ENCODE measurements around the gene CD2.

The CD2 gene

DNA sequence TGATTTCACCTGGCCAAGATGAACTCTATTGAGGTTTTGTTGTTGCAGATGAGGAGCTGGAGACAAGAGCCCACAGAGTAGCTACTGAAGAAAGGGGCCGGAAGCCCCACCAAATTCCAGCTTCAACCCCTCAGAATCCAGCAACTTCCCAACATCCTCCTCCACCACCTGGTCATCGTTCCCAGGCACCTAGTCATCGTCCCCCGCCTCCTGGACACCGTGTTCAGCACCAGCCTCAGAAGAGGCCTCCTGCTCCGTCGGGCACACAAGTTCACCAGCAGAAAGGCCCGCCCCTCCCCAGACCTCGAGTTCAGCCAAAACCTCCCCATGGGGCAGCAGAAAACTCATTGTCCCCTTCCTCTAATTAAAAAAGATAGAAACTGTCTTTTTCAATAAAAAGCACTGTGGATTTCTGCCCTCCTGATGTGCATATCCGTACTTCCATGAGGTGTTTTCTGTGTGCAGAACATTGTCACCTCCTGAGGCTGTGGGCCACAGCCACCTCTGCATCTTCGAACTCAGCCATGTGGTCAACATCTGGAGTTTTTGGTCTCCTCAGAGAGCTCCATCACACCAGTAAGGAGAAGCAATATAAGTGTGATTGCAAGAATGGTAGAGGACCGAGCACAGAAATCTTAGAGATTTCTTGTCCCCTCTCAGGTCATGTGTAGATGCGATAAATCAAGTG, 14.3 kb downstream of the CD2 start:
- Histone ChIP-seq H3K36me3 (ENCODE audit: control insufficient read depth in 2 of 2, insufficient read depth in 2 of 2, low read length in 2 of 2) (no peaks in the 10 kb centered on the region), H3K9me3 (ENCODE audit: control insufficient read depth in 2 of 2, low read length in 2 of 2) (no peaks in the 10 kb centered on the region), H3K27ac (ENCODE audit: low read length) (no peak overlapping the region), H3K4me1 (ENCODE audit: control insufficient read depth, insufficient read depth, low read length) (no peaks in the 10 kb centered on the region), H3K9ac (ENCODE audit: low read length in 2 of 2) (no peak overlapping the region), H3K27me3 (ENCODE audit: control insufficient read depth in 1 of 2, insufficient read depth in 2 of 2, low read length in 2 of 2) (no peaks in the 10 kb centered on the region), H3K4me3 (ENCODE audit: low read length in 2 of 2) (no peak overlapping the region)

DNA sequence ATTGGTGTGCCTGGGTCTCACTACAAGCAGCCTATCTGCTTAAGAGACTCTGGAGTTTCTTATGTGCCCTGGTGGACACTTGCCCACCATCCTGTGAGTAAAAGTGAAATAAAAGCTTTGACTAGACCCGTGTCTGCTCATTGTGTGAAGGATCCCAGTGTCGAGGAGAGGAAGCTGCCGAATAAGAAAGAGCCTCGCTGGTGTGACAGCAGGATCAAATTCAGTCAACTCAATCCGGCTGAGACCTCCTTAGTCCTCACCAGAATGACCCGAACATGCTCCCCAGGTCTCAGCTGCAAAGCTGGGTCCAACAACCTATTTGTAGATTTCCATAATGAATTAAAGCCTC, 14.8 kb downstream of the CD2 start:
- Histone ChIP-seq H3K4me1 (ENCODE audit: control insufficient read depth, insufficient read depth, low read length) (no peaks in the 10 kb centered on the region), H3K27ac (ENCODE audit: low read length) (no peak overlapping the region), H3K27me3 (ENCODE audit: control insufficient read depth in 1 of 2, insufficient read depth in 2 of 2, low read length in 2 of 2) (no peaks in the 10 kb centered on the region), H3K9me3 (ENCODE audit: control insufficient read depth in 2 of 2, low read length in 2 of 2) (no peaks in the 10 kb centered on the region), H3K4me3 (ENCODE audit: low read length in 2 of 2) (no peak overlapping the region), H3K9ac (ENCODE audit: low read length in 2 of 2) (no peak overlapping the region), H3K36me3 (ENCODE audit: control insufficient read depth in 2 of 2, insufficient read depth in 2 of 2, low read length in 2 of 2) (no peaks in the 10 kb centered on the region)

DNA sequence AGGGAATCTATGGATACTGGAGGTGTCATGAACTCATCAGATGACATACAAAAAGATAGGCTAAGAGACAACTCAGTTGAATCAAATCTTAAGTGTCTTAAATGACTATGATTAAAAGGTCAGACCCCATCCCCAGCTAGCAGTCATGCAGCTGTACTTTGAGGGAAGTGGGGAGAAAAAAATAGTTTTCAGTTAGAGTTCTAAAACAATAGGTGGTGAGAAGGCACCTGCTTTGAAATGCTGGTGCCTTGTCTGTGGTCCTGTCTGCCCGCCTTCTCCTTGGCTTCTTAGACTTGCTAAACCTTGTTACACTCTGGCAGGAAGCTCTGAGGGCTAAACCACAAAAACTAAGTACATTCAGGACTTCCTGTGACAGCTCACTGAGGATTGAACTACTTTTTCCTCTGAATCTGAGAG, 15.3 kb downstream of the CD2 start:
- no peak overlapping the region for H3K4me3 ChIP-seq (ENCODE audit: low read length in 2 of 2)
- H3K9ac ChIP-seq (ENCODE audit: low read length in 2 of 2): no peak overlapping the region
- no peaks in the 10 kb centered on the region for H3K4me1 ChIP-seq (ENCODE audit: control insufficient read depth, insufficient read depth, low read length)
- H3K27ac ChIP-seq (ENCODE audit: low read length): no peak overlapping the region
- no peaks in the 10 kb centered on the region for H3K36me3 ChIP-seq (ENCODE audit: control insufficient read depth in 2 of 2, insufficient read depth in 2 of 2, low read length in 2 of 2)
- no peaks in the 10 kb centered on the region for H3K27me3 ChIP-seq (ENCODE audit: control insufficient read depth in 1 of 2, insufficient read depth in 2 of 2, low read length in 2 of 2)
- no peaks in the 10 kb centered on the region for H3K9me3 ChIP-seq (ENCODE audit: control insufficient read depth in 2 of 2, low read length in 2 of 2)

DNA sequence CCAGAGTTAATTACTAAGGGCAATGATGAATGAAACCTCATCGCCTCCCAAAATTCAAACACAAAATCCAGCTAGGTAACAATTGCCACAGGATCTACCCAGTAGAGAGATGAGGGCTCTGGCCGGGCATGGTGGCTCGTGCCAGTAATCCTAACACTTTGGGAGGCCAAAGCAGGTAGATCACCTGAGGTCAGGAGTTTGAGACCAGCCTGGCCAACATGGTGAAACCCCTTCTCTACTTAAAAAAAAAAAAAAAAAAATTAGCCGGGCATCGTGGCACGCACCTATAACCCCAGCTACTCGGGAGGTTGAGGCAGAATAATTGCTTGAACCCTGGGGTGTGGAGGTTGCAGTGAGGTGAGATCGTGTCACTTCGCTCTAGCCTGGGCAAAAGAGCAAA, 15.8 kb downstream of the CD2 start:
- Histone ChIP-seq H3K36me3 (ENCODE audit: control insufficient read depth in 2 of 2, insufficient read depth in 2 of 2, low read length in 2 of 2) (no peaks in the 10 kb centered on the region), H3K27me3 (ENCODE audit: control insufficient read depth in 1 of 2, insufficient read depth in 2 of 2, low read length in 2 of 2) (no peaks in the 10 kb centered on the region), H3K4me1 (ENCODE audit: control insufficient read depth, insufficient read depth, low read length) (no peaks in the 10 kb centered on the region), H3K9me3 (ENCODE audit: control insufficient read depth in 2 of 2, low read length in 2 of 2) (no peaks in the 10 kb centered on the region), H3K4me3 (ENCODE audit: low read length in 2 of 2) (no peak overlapping the region), H3K27ac (ENCODE audit: low read length) (no peak overlapping the region), H3K9ac (ENCODE audit: low read length in 2 of 2) (no peak overlapping the region)

DNA sequence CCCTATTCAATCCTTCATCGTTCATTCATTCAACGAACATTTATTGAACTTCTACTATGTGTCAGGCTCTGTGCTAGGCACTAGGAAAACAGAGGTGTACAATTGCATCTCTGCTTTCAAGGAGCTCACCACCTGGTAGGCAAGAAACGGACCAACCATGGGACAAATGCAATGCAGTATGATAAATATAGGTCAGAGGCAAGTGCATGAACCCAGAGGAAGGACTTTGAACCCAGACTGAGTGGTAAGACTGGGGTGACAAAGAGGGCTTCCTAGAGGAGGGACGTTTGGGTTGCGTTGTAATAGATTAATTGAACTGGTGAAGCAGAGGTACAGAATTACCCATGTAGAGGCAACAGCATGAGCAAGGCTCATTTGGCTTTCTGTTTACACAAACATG, 16.4 kb downstream of the CD2 start:
- H3K4me1 ChIP-seq (ENCODE audit: control insufficient read depth, insufficient read depth, low read length): no peaks in the 10 kb centered on the region
- H3K27ac ChIP-seq (ENCODE audit: low read length): no peak overlapping the region
- no peaks in the 10 kb centered on the region for H3K36me3 ChIP-seq (ENCODE audit: control insufficient read depth in 2 of 2, insufficient read depth in 2 of 2, low read length in 2 of 2)
- H3K9ac ChIP-seq (ENCODE audit: low read length in 2 of 2): no peak overlapping the region
- H3K4me3 ChIP-seq (ENCODE audit: low read length in 2 of 2): no peak overlapping the region
- no peaks in the 10 kb centered on the region for H3K27me3 ChIP-seq (ENCODE audit: control insufficient read depth in 1 of 2, insufficient read depth in 2 of 2, low read length in 2 of 2)
- H3K9me3 ChIP-seq (ENCODE audit: control insufficient read depth in 2 of 2, low read length in 2 of 2): no peaks in the 10 kb centered on the region

DNA sequence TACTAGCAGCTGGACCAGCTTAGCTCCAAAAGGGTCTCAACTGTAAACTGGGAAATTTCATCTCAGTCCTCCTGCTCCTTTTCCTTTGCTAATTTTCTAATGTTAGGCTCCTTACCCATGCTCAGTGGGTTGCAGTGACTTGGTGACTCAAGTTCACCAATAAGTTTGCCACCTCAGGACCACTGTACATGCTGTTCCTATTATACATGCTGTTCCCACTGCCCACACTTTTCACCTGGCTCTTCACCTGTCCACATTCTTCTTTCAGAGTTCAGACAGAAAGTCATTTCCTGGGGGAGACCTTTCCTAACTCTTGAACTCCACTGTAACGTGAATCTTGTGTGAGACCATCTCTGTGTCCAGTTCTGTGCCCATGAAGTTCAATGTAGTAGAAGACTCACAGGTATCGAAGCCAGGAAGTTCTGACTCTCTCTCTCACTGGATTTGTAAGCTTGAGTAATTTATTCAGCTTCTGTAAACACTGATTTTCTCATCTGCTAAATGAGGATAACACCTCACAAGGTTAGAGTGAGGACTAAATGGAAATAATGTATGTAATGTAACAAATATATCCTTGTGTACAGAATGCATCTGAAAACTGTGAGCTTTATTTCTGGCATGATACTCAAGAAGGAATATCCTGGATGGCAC, 17.9 kb downstream of the CD2 start:
- Histone ChIP-seq H3K4me1 (ENCODE audit: control insufficient read depth, insufficient read depth, low read length) (no peaks in the 10 kb centered on the region), H3K27me3 (ENCODE audit: control insufficient read depth in 1 of 2, insufficient read depth in 2 of 2, low read length in 2 of 2) (no peaks in the 10 kb centered on the region), H3K27ac (ENCODE audit: low read length) (no peak overlapping the region), H3K9ac (ENCODE audit: low read length in 2 of 2) (no peak overlapping the region), H3K36me3 (ENCODE audit: control insufficient read depth in 2 of 2, insufficient read depth in 2 of 2, low read length in 2 of 2) (no peaks in the 10 kb centered on the region), H3K4me3 (ENCODE audit: low read length in 2 of 2) (no peak overlapping the region), H3K9me3 (ENCODE audit: control insufficient read depth in 2 of 2, low read length in 2 of 2) (no peaks in the 10 kb centered on the region)

DNA sequence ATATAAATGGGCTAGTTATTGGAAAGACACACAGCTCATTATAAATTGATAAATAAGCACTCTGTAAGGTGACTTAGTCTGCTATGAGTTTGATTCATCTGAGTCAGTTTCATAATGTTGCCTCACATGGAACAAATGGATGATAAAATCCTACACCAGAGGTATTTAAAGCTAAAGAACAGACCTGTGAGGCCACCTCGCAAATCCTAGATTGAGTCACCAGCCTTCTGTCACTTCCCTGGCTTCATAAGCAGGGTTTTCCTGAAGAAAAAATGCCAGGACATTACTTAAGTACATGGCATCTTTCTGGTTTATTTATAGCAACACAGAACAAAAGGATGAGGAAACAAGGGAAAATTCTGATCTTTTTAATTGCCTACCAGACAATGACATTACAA, 18.4 kb downstream of the CD2 start:
- Histone ChIP-seq H3K27ac (ENCODE audit: low read length) (no peak overlapping the region), H3K9me3 (ENCODE audit: control insufficient read depth in 2 of 2, low read length in 2 of 2) (no peaks in the 10 kb centered on the region), H3K9ac (ENCODE audit: low read length in 2 of 2) (no peak overlapping the region), H3K27me3 (ENCODE audit: control insufficient read depth in 1 of 2, insufficient read depth in 2 of 2, low read length in 2 of 2) (no peaks in the 10 kb centered on the region), H3K36me3 (ENCODE audit: control insufficient read depth in 2 of 2, insufficient read depth in 2 of 2, low read length in 2 of 2) (no peaks in the 10 kb centered on the region), H3K4me3 (ENCODE audit: low read length in 2 of 2) (no peak overlapping the region), H3K4me1 (ENCODE audit: control insufficient read depth, insufficient read depth, low read length) (no peaks in the 10 kb centered on the region)

DNA sequence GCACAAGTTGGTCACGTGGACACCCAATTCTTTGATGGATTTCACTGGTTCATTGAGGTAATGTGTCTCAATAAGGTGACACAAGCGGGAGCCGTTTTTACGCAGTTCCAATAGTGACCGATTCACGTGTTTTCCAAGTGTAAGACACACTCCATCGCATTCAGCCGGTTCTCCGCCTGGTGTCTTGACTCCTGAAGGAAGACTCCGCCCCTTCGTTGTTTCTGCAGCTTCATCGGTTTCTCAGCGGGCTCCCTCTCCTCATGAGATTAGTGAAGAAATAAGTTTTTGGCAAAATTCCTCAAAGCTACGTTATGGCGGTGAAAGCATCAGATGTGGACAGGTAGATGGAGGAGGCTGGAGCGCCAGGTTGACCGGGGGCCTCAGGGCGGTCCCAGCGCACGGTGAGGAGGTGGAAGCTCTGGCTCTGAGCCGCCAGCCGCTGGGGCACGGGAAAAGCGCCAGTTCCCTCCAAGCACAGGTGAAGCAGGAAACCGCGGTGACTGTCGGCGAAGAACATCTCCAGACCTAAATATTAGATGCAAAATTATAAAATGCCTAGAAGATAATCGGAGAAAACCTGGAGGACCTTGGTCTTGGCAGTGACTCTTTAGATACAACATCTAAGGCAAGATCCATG, 21.0 kb downstream of the CD2 start:
- Histone ChIP-seq H3K27me3 (ENCODE audit: control insufficient read depth in 1 of 2, insufficient read depth in 2 of 2, low read length in 2 of 2) (no peaks in the 10 kb centered on the region), H3K4me1 (ENCODE audit: control insufficient read depth, insufficient read depth, low read length) (no peaks in the 10 kb centered on the region), H3K27ac (ENCODE audit: low read length) (no peak overlapping the region), H3K9ac (ENCODE audit: low read length in 2 of 2) (no peak overlapping the region), H3K36me3 (ENCODE audit: control insufficient read depth in 2 of 2, insufficient read depth in 2 of 2, low read length in 2 of 2) (no peaks in the 10 kb centered on the region), H3K4me3 (ENCODE audit: low read length in 2 of 2) (no peak overlapping the region), H3K9me3 (ENCODE audit: control insufficient read depth in 2 of 2, low read length in 2 of 2) (no peaks in the 10 kb centered on the region)

DNA sequence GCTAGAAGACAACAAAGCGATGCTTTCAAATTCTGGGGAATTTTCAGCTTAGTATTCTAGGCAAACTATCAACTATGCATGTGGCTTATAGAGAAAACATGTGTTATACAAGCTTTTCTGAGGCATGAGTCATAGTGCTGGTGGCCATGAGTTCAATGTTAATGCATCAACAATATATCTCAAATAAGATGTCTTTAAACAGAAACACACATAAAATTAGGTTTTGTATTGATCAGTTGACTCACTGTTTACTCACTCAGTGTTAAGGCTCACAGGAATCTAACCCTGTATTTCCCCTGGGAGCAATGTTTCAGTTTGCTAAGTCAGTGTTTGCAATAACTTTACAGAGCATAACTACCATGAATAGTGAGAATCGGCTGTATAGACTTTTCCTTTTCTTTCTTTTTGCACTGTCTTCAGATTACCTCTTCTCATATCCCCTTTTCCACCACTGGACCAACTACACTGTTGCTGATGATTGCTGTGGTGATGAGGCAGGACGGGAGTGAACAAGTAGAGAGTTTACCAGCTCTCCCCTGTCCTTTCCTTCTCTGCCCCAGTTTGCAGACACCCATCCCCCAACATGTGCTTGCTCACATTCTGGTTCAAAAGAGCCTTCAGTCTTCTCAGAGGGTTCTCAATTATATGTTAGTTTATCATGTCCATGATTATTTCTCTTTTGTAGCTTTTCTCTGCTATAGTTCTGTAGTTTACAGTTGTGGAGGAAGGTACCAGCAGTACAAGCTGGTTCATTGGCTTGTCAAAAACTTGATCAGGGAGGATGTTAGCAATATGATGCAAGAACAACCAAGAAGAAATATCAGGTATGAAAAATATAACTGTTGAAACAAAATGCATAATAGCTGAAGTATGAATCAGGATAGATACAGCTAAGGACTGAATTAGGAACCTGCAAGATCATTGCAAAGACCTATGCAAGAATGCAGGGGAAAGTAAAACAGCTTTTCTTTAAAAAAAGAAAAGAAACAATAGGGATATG, 23.9 kb downstream of the CD2 start:
- Histone ChIP-seq H3K9ac (ENCODE audit: low read length in 2 of 2) (no peak overlapping the region), H3K4me3 (ENCODE audit: low read length in 2 of 2) (no peak overlapping the region), H3K27ac (ENCODE audit: low read length) (no peak overlapping the region), H3K27me3 (ENCODE audit: control insufficient read depth in 1 of 2, insufficient read depth in 2 of 2, low read length in 2 of 2) (no peaks in the 10 kb centered on the region), H3K9me3 (ENCODE audit: control insufficient read depth in 2 of 2, low read length in 2 of 2) (no peaks in the 10 kb centered on the region), H3K36me3 (ENCODE audit: control insufficient read depth in 2 of 2, insufficient read depth in 2 of 2, low read length in 2 of 2) (no peaks in the 10 kb centered on the region), H3K4me1 (ENCODE audit: control insufficient read depth, insufficient read depth, low read length) (no peaks in the 10 kb centered on the region)

DNA sequence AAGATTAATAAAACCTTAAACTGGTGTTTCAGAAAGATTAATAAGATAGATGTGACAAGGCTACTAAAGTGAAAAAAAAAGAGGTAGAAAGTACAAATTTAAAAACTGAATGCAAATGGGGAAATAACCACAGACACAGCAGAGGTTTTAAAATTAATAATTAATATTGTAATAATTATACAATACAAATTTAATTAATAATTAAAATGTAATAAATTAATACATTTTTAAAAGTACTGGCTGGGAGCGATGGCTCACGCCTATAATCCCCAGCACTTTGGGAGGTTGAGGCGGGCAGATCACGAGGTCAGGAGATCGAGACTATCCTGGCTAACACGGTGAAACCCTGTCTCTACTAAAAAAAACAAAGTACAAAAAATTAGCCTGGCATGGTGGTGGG, 26.8 kb downstream of the CD2 start:
- H3K36me3 ChIP-seq (ENCODE audit: control insufficient read depth in 2 of 2, insufficient read depth in 2 of 2, low read length in 2 of 2): no peaks in the 10 kb centered on the region
- peaks cover 0 to 3% of the 10 kb centered on the region in 2 donors for H3K9me3 ChIP-seq (ENCODE audit: control insufficient read depth in 2 of 2, low read length in 2 of 2)
- no peak overlapping the region for H3K9ac ChIP-seq (ENCODE audit: low read length in 2 of 2)
- H3K27me3 ChIP-seq (ENCODE audit: control insufficient read depth in 1 of 2, insufficient read depth in 2 of 2, low read length in 2 of 2): no peaks in the 10 kb centered on the region
- H3K27ac ChIP-seq (ENCODE audit: low read length): no peak overlapping the region
- H3K4me1 ChIP-seq (ENCODE audit: control insufficient read depth, insufficient read depth, low read length): no peaks in the 10 kb centered on the region
- H3K4me3 ChIP-seq (ENCODE audit: low read length in 2 of 2): no peak overlapping the region

Data from stomach smooth muscle (tissue), 2 donors.